SK-N-MC (cell line): ENCODE data around the gene ABHD1.

Source experiments
- DNase-seq: peaks from one replicate; pipeline ENCODE4 v3.0.0-alpha.2; 2011; ENCODE audit warnings: low read depth, low spot score
- H3K27ac ChIP-seq: fragments of 200-600 bp; sonication (generic); 2 replicates; pipeline ENCODE4 v1.5.1; 2016; ENCODE audit warnings: mixed run types
- H3K36me3 ChIP-seq: fragments of 200-600 bp; sonication (generic); 2 replicates; pipeline ENCODE4 v1.6.1; 2017; ENCODE audit warnings: antibody characterized with exemption, low read length, mixed read lengths; ENCODE audit not compliant: insufficient read depth
- H3K4me3 ChIP-seq: fragments of 200-600 bp; sonication (generic); 2 replicates; pipeline ENCODE4 v1.5.1; 2016
- H3K9ac ChIP-seq: fragments of 200-600 bp; sonication (generic); 2 replicates; pipeline ENCODE4 v1.8.0; 2017; ENCODE audit warnings: mixed run types, mixed read lengths; ENCODE audit not compliant: insufficient read length
- H3K9me3 ChIP-seq: fragments of 200-600 bp; sonication (generic); 2 replicates; pipeline ENCODE4 v1.6.1; 2017; ENCODE audit warnings: low read depth, mild to moderate bottlenecking, antibody characterized with exemption, low read length, moderate library complexity, mixed read lengths
- EZH2 ChIP-seq: fragments of 200-600 bp; sonication (generic); IDR thresholded peaks from one replicate; pipeline ENCODE4 v1.6.1; 2017; ENCODE audit warnings: antibody characterized with exemption
- FOXP2 ChIP-seq: optimal IDR thresholded peaks from 2 replicates; pipeline ENCODE3; 2011; ENCODE audit warnings: mild to moderate bottlenecking, moderate library complexity; ENCODE audit not compliant: insufficient read depth; ENCODE audit errors: extremely low read length, control extremely low read depth
- POLR2AphosphoS5 ChIP-seq: IDR thresholded peaks from 2 replicates; pipeline ENCODE4 v1.6.1; 2012; ENCODE audit warnings: mild to moderate bottlenecking, low read depth, low read length, borderline replicate concordance

The ABHD1 gene

GRCh38 chr2:27080140-27080469, 43.5 kb upstream of the ABHD1 start:
- H3K9ac ChIP-seq = peak overlapping the region; percentile 93

GRCh38 chr2:27080603-27080936, 43.0 kb upstream of the ABHD1 start:
- DNase-seq = no peak
- peak overlapping the region; percentile 92 for H3K27ac ChIP-seq
- H3K9ac ChIP-seq = peak overlapping the region; percentile 93
- H3K4me3 ChIP-seq = peak overlapping the region; percentile 86
- TF ChIP-seq FOXP2 (no peak), EZH2 (no peak), POLR2AphosphoS5 (no peak)
- peaks cover 17% of the 10 kb centered on the region; the same call in 1 of the 2 replicates for H3K36me3 ChIP-seq
- H3K9me3 ChIP-seq = no peaks in the 10 kb centered on the region

More at GRCh38 chr2:27080140-27080469, 43.5 kb upstream of the ABHD1 start:
- no peak for TF ChIP-seq POLR2AphosphoS5
- TF ChIP-seq FOXP2 = no peak
- no peak for TF ChIP-seq EZH2
- Histone ChIP-seq H3K9me3 (no peaks in the 10 kb centered on the region), H3K36me3 (peaks cover 17% of the 10 kb centered on the region; the same call in 1 of the 2 replicates), H3K27ac (peak overlapping the region; percentile 92), H3K4me3 (peak overlapping the region; percentile 86)
- DNase-seq = no peak

- DNase-seq = no peak
- Histone ChIP-seq H3K27ac (peak overlapping the region; percentile 86; the same call in 1 of the 2 replicates), H3K9ac (no peak overlapping the region), H3K36me3 (peaks cover 17% of the 10 kb centered on the region; the same call in 1 of the 2 replicates), H3K9me3 (no peaks in the 10 kb centered on the region), H3K4me3 (no peak overlapping the region; the same call in 1 of the 2 replicates)
- TF ChIP-seq POLR2AphosphoS5 (no peak), FOXP2 (no peak), EZH2 (no peak)
Observed at GRCh38 chr2:27081984-27082772, 41.4 kb upstream of the ABHD1 start.

GRCh38 chr2:27082773-27083409, 40.7 kb upstream of the ABHD1 start:
- H3K4me3 ChIP-seq = no peak overlapping the region
- no peak for TF ChIP-seq POLR2AphosphoS5
- TF ChIP-seq EZH2 = no peak
- no peak for TF ChIP-seq FOXP2
- H3K9me3 ChIP-seq = no peaks in the 10 kb centered on the region
- H3K9ac ChIP-seq = no peak overlapping the region
- H3K27ac ChIP-seq = no peak overlapping the region
- peaks cover 17% of the 10 kb centered on the region; the same call in 1 of the 2 replicates for H3K36me3 ChIP-seq
- DNase-seq = no peak

GRCh38 chr2:27083410-27084296, 40.0 kb upstream of the ABHD1 start:
- Histone ChIP-seq H3K27ac (0 out of 2 replicates have a peak overlapping the region, but pooled peaks have one; percentile 8), H3K9ac (no peak overlapping the region), H3K4me3 (no peak overlapping the region), H3K36me3 (peaks cover 17% of the 10 kb centered on the region; the same call in 1 of the 2 replicates), H3K9me3 (no peaks in the 10 kb centered on the region)
- TF ChIP-seq EZH2 (no peak), FOXP2 (no peak), POLR2AphosphoS5 (no peak)
- DNase-seq = no peak

GRCh38 chr2:27084297-27085061, 39.1 kb upstream of the ABHD1 start:
- H3K36me3 ChIP-seq = peaks cover 17% of the 10 kb centered on the region; the same call in 1 of the 2 replicates
- H3K27ac ChIP-seq = no peak overlapping the region
- no peak overlapping the region for H3K4me3 ChIP-seq
- H3K9ac ChIP-seq = no peak overlapping the region
- TF ChIP-seq POLR2AphosphoS5 (no peak), FOXP2 (no peak), EZH2 (no peak)
- no peaks in the 10 kb centered on the region for H3K9me3 ChIP-seq
- DNase-seq = no peak

GRCh38 chr2:27085062-27085672, 38.4 kb upstream of the ABHD1 start:
- Histone ChIP-seq H3K36me3 (peaks cover 17% of the 10 kb centered on the region; the same call in 1 of the 2 replicates), H3K27ac (no peak overlapping the region), H3K9ac (peak overlapping the region; percentile 91), H3K4me3 (peak overlapping the region; percentile 82; the same call in 1 of the 2 replicates), H3K9me3 (no peaks in the 10 kb centered on the region)
- DNase-seq = no peak
- TF ChIP-seq FOXP2 (no peak), POLR2AphosphoS5 (no peak), EZH2 (no peak)
